HG03060 (cell line): ENCODE results near the gene FILIP1L.

ENCODE experiments used
- ATAC-seq: cut with Tn5 transposase; IDR thresholded peaks from one replicate; pipeline ENCODE4 v1.9.1; 2021; ENCODE audit warnings: low read depth, moderate number of reproducible peaks; ENCODE audit not compliant: unreplicated experiment

The FILIP1L gene

GRCh38 chr3:99833617-99834205 is 280.6 kb downstream of the FILIP1L start:
- ATAC-seq = no peak

GRCh38 chr3:99829844-99830243 is 284.5 kb downstream of the FILIP1L start:
- ATAC-seq = no peak

- no peak for ATAC-seq
These were observed 289.2 kb downstream of the FILIP1L start for GRCh38 chr3:99825004-99825640.

- no peak for ATAC-seq
These were observed 290.3 kb downstream of the FILIP1L start for GRCh38 chr3:99823723-99824711.

GRCh38 chr3:99818818-99819217 is 295.5 kb downstream of the FILIP1L start:
- ATAC-seq = no peak

GRCh38 chr3:99817437-99818240 is 296.7 kb downstream of the FILIP1L start, which contains the start of gene CMSS1:
CMSS1 (plus strand) TSS chr3:99817862.
- peak; percentile 91 for ATAC-seq

- ATAC-seq = no peak
These were observed 297.3 kb downstream of the FILIP1L start for GRCh38 chr3:99817047-99817436.

- ATAC-seq = no peak
These were observed 303.9 kb downstream of the FILIP1L start for GRCh38 chr3:99810403-99810802.

- no peak for ATAC-seq
These were observed 304.7 kb downstream of the FILIP1L start for GRCh38 chr3:99809565-99809964.

- ATAC-seq = no peak
These were observed 306.0 kb downstream of the FILIP1L start for GRCh38 chr3:99808163-99808794.

- ATAC-seq = no peak
These were observed 309.1 kb downstream of the FILIP1L start for GRCh38 chr3:99805160-99805559.

GRCh38 chr3:99803297-99803696 is 311.0 kb downstream of the FILIP1L start:
- ATAC-seq = no peak

GRCh38 chr3:99799422-99799821 is 314.9 kb downstream of the FILIP1L start:
- ATAC-seq = no peak

- no peak for ATAC-seq
These were observed 318.7 kb downstream of the FILIP1L start for GRCh38 chr3:99795573-99795972.

GRCh38 chr3:99794485-99794884 is 319.8 kb downstream of the FILIP1L start:
- ATAC-seq = no peak

- ATAC-seq = peak; percentile 61
These were observed 325.1 kb downstream of the FILIP1L start for GRCh38 chr3:99789011-99789721.
